GM23248 (cell line): ENCODE results near the gene RAD51.

ENCODE experiments used
- EZH2 ChIP-seq: fragments of 200-600 bp; sonication (generic); IDR thresholded peaks from 2 replicates; pipeline ENCODE4 v1.6.1; 2018; ENCODE audit warnings: antibody characterized with exemption, mild to moderate bottlenecking; ENCODE audit not compliant: insufficient read depth, poor library complexity, severe bottlenecking
- EZH2phosphoT487 ChIP-seq: fragments of 200-600 bp; sonication (generic); IDR thresholded peaks from 2 replicates; pipeline ENCODE4 v1.6.1; 2018; ENCODE audit warnings: antibody characterized with exemption, moderate library complexity, mild to moderate bottlenecking, low read depth; ENCODE audit not compliant: insufficient read depth

- TF ChIP-seq EZH2 (no peak), EZH2phosphoT487 (no peak)
Observed at GRCh38 chr15:40647523-40647922, 47.5 kb upstream of the RAD51 start.
